Measurements from ENCODE around the gene NRP1.

Gene NRP1

DNA sequence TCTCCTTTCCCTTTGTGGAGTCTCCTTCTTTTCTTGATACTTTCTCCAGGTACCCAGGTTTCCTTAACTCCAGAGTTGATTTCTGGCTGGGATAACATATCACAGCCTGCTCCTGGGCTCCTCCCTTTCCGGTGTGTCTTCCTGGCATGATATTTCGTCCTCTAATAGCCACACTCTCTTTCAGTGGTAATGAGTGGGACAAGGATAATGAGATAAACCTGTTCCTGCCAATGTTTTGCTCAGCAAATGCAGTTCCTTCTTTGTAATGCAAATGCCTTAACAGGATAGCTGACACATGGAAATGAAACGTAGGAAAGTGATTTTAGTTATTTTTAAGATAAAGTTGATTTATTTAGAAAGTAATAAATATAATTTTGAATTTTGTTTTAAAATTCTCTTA lies 168.6 kb downstream of the NRP1 start:
- no peak for DNase-seq

DNA sequence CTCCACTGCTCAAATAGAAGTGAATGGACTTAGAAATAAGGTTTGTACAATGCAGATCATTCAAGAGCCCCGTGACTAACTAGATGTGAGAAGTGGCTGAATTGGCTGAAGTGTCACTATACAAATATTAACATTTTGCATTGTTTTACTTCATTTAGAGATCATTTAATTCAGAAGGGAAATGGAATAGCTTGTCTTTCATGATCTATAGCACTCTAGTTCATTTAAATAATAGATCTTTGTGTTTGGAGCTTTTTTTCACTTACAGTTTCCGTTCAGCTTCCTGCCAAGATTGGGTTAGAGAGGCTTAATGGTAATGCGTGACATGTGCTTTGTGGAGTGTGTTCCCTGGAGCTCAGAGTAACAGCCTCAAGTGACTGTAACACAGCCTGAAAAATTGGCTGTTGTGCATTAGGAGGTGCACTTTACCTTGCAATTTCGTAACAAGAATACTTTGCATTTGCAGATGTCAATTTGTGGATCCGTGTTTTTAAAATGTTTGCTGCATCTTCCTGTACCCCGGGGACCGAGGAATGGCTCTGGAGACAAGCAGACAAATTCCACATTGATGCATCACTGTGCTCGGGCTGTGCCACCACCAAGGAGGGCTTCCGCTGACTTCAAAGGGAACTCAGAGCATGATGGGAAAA lies 170.3 kb downstream of the NRP1 start:
- peak; percentile 31 for DNase-seq

DNA sequence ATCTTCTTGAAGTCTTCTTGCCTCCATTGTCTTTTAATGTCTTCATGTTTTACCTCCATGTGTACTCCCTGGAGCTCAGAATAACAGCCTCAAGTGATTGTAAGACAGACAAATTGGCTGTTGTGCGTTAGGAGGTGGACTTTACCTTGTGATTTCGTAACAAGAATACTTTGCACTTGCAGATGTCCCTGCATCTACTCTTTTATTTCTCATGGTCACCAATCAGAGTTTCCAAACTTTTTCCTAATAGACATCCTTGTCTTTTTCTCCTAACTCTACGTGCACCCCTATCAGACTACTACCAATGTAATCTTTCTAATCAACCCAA lies 172.3 kb downstream of the NRP1 start:
- no peak for DNase-seq

DNA sequence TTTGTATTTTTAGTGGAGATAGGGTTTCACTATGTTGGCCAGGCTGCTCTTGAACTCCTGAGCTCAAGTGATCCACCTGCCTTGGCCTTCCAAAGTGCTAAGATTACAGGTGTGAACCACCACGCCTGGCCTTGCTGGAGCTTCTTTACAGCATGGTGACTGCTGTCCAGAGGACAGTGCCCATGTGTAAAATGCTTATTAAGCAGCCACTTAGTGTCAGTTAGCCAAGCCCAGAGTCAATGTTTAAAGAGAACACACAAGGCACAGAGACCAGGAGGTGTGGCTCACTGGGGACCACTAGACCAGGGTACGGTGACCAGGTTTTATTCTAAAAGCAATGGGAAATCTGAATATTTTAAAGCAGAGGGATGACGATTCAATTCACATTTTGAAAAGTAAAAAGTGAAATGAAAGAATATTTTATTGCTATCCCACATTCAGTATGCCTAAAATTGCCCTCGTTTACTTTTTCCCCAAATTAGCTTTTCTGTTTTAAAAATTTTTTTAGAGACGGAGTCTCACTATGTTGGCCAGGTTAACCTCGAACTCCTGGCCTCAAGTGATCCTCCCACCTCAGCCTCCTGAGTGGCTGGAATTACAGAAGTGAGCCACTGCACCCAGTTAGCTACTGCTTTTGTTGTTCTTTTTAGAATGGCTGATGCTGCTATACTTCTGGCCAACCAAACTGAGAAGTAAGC lies 172.8 kb downstream of the NRP1 start:
- no peak for DNase-seq

GRCh38 chr10:33160151-33160550 lies 174.3 kb downstream of the NRP1 start:
- no peak for DNase-seq

- DNase-seq = no peak
These were observed 177.4 kb downstream of the NRP1 start for GRCh38 chr10:33157103-33157502.

DNA sequence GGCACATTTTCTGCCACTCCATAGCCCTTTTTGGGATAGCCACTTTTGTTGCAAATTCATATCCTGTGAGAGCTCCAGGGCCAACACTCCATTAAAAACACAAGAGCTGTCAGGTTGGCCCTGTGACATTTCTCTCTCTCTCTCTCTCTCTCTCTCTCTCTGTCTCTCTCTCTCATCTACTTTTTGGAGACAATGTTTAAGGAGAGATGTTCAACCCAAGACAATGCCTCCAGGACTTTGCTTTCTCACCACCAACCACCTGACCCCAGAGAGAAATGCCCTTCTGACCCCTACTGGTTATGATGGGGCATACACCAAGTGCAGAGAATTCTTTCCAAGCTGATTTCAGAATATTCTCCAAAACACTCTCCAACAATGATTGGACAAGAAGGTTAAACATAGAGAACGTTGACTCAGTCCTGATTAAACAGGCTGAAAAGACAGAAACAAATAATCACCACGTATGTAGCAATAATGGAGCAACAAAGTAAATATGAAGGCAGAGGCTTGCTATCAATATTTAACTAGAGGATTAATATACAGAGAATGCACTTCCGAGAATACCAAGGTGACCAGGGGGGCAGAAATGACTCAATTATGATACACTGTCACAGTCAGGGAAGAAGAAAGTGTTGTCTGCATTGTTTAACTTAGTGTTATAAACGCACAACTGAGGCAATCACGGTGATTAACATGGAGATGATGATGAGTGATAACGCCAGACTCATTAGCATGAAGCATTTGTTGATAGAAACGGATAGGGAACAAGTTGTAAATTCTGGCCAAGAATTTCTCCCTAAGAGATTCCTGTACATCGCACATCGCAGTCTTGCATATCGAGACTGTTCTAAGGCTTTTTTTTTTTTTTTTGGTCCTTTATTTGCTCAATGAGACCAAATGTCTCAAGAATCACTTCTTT lies 178.5 kb downstream of the NRP1 start:
- DNase-seq = peak; percentile 19

- DNase-seq = no peak
These were observed 179.9 kb downstream of the NRP1 start for GRCh38 chr10:33154590-33154989.

DNA sequence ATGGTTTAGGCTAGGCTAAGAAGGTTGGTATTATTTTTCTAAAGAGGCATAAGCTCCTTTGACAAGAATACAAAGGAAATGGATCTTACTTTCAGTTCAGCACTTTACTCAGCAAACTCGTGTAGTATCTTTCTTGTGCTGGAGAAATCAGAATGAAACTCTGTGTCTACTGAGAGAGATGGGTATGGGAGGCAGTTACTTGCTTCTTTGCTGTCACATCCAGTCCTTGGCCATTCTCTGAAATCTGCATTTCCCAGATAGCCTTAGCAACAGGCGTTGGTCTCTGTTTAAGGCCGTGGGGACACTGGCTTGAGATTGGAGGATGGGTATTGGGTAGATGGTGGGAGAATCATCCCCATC lies 180.5 kb downstream of the NRP1 start:
- no peak for DNase-seq

GRCh38 chr10:33153251-33153967 lies 181.1 kb downstream of the NRP1 start:
- no peak for DNase-seq

GRCh38 chr10:33152750-33153149 lies 181.7 kb downstream of the NRP1 start:
- no peak for DNase-seq

DNA sequence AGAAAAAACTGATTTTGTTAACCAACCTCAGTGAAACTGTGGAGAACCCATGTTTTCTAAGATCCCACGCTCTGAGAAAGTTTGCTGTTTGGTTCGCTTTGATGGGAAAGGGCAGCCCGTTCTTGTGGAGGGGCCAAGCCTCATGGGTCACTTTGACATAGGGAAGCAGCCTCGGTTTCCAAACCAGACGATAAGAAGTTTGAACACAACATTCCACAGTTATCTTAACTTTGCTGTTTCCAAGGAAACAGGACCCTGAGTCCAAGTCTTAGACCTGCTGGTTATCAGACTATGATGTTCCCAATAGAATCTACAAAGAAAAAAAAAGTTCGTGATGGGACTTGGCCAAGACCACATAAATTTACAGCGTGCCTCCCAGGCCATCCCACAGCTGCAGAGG lies 182.3 kb downstream of the NRP1 start:
- DNase-seq = no peak

DNA sequence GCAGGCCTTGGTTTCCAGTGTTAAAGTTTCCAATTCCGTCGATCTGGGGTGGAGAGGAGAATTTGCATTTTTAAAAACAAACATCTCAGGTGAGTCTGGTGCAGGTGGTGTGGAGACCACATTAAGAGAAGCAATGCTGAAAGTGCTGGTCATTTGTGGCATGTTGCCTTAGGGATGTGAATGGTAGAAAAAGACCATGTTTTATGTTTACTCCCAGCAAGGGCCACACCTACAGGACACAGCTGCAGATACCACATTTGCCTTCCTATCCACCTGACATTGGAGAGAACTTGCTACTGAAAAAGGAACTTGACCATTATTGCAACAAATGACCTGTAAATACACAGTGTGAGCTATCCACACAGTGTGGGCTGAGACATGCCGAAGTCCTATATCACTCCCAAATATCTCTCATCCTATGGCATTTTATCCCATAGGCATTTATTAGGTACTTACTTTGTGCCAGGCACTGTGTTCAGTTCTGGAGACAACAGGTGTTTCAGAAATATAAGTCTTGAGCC lies 183.1 kb downstream of the NRP1 start:
- no peak for DNase-seq

GRCh38 chr10:33150889-33151288 lies 183.6 kb downstream of the NRP1 start:
- DNase-seq = no peak

DNA sequence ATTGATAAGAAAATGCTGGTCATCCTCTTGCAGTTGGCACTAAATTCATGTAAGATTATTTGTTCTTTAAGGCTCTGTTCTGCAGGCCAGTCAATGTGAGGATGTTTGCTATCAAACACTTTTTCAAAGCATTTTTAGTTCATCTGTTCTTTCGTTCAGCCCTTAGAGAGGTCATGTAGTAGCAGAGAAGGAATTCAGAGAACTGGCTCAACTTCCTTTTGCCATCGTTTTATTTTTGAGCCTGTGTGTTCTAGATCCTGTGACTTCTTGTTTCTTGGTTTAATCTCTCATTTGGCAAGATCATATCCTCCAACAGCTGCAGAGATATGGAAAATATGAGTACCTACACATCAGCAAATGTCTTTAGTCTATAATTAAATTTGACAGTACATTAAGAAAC lies 184.3 kb downstream of the NRP1 start:
- DNase-seq = no peak

DNA sequence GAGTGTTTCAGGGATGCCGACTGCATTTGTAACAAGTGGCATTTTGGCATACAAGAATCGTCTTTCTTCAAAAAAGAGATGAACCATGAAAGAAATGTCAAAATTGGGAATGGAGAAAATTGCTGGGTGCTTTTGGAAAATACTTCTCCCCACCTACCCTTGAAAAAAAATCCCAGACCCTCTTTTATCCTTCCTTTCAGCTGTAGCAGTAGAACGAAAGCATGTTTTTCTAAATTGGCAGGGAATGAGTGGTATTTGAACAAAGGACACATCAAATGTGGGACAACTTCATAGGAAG lies 187.5 kb downstream of the NRP1 start:
- DNase-seq = no peak

DNA sequence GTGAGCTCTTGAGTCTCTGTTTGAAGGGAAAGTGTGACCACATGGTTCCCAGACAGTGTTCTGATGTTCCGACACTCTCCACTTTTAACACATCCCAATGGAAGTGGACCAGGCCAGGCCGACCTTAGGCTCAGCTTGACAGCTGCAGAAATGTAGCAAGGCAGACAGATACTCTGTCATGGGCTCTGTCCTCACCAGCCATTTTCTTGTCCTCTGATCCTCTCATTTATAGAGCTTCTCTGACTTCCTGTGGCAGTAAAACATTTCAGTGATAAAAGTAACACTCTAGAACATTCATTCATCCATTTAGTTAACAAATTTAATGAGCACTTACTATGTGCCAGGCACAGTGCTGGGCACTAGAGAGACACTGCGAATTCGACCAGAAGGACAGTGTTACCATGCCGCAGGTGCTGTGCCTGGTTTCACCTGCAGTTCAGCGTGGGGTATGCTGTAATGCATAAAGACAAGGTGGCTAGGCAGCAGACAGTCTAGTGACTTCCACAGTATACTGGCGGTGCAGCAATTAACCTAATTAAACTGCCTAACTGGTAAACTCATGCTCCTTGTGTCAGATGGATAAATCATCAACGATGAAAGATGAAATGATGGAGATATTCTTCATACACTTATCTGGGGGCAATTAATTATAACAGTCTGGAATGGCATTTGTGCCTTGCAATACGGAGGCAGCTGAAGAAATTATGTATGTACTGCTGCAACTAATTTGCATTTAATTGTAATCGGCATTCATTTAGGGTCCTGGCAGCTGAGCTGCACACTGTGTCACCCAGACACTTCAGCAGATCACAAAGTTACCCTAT lies 188.1 kb downstream of the NRP1 start:
- no peak for DNase-seq

DNA sequence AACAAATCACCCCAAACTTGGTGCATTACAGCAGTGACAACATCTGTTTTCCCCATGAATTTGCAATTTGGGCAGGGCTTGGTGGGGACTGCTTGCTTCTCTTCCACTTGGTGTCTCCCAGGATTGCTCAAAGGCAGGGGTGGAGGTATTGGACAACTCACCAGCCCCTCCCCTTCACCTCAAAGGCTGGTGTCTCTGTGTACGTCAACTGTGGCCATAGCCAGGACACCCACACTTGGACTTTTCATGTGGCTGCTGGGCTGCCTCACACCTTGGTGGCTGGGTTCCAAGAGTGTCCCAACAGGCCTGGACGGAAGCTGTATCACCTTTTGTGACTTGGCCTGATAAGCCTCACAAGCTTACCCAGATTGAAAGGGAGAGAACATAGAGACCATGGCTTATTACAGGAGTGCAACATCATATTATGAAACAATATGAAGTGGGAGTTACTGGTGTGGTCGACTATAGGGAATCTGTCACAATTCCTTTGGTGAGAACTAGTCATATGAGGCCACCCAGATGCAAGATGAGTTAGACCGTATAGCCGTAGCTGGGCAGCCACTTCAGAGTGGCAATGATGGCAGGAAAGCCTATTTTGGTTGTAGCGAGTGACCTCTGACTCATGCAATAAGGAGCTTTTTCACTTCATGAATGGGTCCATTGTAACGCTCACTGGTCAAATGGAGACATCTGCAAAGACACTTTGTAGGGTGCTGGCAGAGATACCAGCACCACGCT lies 188.8 kb downstream of the NRP1 start:
- DNase-seq = no peak

- no peak for DNase-seq
These were observed 191.2 kb downstream of the NRP1 start for GRCh38 chr10:33143160-33143728.

GRCh38 chr10:33142295-33142694 lies 192.2 kb downstream of the NRP1 start:
- no peak for DNase-seq

DNA sequence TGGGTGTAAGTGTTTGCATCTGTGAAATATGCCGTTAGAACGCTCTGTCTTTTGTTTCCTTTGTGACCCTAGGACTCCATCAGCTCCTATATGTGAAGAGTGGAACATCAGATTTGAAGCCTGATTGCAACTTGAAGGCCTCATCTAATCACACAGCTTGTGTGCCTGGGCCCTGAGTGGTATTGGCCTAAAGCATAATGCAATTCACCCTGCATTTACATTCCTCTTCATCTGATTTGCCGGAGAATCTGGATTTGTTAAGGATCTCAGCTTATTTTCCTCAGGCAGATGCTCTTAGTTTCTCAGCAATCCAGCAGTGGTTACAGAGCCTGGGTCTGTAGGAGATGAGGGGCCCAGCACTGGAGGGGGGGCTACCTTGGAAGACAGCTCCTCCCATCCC lies 193.2 kb downstream of the NRP1 start:
- DNase-seq = no peak
